Stimulated activated CD4-positive, alpha-beta T cell treated with anti-CD3 and anti-CD28 coated beads, Interleukin-2, amount 100 ng/mL, for 48 hours (primary cell): ENCODE measurements around the gene SP5.
"Not testable (repeated sequence)": the region's sequence is repeated elsewhere in the genome, so short reads cannot be mapped to it uniquely, and the experiment has no call there.

Experiments
- DNase-seq, 2 donors: peaks; one replicate each; pipeline ENCODE4 v3.0.0-alpha.2; 2020

The SP5 gene

GRCh38 chr2:170740660-170741059 is 25.5 kb downstream of the SP5 start:
- DNase-seq = no peak

- no peak for DNase-seq
These were observed 26.9 kb downstream of the SP5 start for GRCh38 chr2:170742000-170742399.

GRCh38 chr2:170742896-170743529 is 27.9 kb downstream of the SP5 start:
- no peak for DNase-seq

- DNase-seq = no peak
These were observed 28.5 kb downstream of the SP5 start for GRCh38 chr2:170743530-170744239.

DNA sequence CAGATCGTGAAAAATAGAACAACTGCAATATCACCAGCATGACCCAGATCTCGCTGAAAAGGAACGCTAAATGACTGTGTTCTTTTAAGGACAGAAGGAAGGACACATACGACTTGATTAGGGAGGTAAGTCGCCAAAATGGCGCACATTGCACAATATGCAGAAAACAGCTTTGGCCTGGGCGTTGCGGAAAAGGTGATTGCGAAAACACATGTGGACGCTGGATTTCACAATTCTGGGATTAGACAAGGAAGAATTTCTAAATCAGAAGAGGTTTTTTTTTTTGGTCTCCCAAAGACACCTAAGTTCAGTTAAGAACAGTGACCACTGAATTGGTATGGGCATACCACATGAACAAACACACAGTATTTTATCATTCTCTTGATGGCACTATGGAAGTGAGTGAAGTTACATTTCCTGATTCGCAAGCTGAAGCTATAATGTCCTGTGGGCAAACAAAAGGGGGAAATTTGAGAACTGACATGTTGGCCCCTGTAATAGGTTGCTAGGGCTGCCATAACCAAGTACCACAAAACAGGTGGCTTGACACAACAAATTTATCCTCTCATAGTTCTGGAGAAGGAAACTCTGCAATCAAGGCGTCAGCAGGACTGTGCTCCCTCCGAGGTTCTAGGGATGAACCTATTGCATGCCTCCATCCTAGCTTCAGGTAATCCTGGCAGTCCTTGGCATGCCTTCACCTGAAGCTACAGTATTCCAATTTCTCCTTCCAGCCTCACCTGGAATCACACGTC is 29.3 kb downstream of the SP5 start:
- no peak for DNase-seq

DNA sequence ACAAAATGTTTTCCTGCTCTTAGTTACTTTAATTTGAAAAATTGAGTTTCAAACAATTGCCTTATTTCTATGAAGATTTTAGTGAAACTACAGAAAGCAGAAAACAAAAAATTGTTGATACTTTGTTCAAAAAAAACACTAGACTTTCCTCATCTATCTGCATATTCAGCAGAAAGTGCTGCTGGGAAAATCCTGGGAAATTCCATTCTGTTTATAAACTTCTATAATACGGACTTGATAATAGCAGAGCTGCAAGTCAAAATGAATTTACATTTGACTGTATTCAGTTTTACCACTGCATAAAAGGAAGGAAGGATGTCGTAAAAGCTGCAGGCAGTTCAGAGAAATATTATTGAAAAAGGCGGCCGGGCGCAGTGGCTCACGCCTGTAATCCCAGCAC is 30.2 kb downstream of the SP5 start:
- DNase-seq = no peak

DNA sequence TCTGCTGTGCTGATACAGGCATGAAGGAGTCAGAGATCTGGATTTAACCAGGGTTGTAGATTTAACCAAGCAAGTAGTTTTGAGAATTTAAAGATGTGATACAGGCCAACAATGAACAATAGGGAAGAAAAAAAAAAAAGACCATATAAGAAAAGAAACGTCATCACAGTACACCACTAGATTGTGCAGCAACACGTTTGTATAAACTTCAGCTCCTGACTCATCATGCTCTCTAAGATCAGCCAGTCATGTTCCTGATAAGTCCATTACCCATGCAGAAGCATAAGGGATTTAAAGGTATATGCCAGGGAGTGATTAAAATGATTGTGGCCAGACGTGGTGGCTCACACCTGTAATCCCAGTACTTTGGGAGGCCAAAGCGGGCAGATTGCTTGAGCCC is 32.8 kb downstream of the SP5 start:
- DNase-seq = no peak

- DNase-seq = not testable (repeated sequence)
These were observed 36.4 kb downstream of the SP5 start for GRCh38 chr2:170751555-170751954.

DNA sequence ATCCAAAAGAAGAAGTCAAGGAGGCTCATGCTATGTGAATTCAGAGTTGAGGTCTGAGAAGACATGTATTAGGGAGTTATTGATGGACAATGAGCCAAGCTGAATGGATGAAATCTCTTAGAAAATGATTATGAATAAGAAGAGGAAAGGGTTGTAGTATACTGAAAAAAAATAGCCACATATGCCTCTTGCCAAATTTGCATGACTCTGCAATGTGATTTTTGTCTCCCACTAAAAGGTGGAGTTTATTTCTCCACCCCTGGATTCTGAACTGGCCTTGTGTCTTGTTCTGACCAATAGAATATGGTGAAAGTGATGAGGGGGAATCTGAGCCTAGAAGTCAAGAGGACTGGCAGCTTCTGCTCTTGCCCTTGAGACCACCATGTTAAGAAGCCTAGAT is 46.4 kb downstream of the SP5 start:
- DNase-seq = no peak

GRCh38 chr2:170762760-170763159 is 47.6 kb downstream of the SP5 start:
- no peak for DNase-seq

DNA sequence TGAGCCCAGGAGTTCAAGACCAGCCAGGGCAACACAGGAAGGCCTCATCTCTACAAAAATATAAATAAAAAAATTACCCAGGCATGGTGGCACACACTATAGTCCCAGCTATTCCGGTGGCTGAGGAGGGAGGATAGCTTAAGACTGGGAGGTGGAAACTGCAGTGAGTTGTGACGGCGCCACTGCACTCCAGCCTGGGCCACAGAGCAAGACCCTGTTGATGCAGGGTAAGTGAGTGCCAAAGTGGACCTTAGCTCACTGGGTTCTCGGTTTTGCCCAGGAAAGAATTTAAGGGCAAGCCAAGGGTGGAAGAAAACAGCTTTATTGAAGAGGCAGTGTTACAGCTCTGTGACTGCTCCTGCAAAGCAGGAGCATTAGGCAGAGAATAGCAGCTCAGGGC is 48.1 kb downstream of the SP5 start:
- DNase-seq = no peak

DNA sequence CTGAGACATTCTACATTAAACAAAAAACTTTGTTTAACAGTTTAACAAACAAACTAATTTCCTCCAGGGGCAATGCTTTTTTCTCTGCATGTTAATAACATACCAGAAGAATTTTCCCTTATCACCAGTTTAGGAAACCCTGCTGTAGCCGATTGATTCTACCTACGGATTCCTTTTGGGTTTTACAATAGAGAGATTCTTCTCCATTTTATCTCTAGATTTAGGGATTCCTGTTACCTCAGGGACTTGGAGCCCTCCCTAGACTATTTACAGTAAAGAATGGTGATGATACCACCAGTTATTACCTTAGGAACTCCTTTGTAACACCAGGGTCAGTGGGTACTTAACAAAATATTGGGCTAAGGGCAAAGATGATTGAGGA is 49.7 kb downstream of the SP5 start:
- DNase-seq = no peak

GRCh38 chr2:170766693-170767092 is 51.6 kb downstream of the SP5 start:
- no peak for DNase-seq
